ENCODE results near the gene YIPF4. TPM values are rescaled to one million over a fixed set of nuclear protein-coding genes. Genes with fewer than 3 reads are reported as not detected.

The YIPF4 gene
- total RNA-seq, result 34.0 and 36.3 TPM in 2 replicates

DNA sequence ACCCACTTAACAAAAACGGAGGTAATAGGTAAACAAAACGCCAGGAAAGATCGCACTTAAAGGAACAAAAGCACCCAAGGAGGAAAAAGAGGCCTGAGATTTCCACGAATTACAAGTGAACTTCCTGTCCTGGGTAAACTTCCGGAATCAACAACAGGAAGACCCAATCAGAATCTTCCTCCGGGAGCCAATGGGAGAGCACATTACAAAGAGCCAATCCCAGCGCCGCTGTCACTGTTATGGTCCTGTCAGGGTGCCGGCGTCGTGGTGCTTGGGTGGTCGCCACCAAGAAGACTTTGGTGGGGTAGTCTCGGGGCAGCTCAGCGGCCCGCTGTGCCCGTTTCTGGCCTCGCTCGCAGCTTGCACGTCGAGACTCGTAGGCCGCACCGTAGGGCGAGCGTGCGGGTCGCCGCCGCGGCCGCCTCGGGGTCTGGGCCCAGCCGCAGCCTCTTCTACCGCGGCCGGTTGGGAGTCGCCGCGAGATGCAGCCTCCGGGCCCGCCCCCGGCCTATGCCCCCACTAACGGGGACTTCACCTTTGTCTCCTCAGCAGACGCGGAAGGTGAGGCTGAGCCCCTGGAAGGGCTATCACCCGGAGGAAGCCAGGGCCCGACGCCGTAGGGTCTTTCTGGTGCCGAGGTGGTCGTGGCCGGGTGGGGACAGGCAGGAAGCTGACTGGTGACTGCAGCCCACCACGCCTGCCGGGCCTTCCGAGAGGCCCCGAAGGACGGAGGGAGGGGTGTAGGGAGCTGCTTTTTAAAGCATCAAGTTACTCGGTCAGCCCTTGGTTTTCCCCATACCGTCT lies at the start of gene YIPF4:
YIPF4 (plus strand) TSS at position 231 of the 804 bp plus-strand sequence; CDS start at position 483, 252 bp downstream.

GRCh38 chr2:32264422-32265105 lies 13.1 kb upstream of the YIPF4 start, which contains the start of gene NLRC4:
Gene NLRC4, minus strand, starts transcription at chr2:32264886. Its CDS starts 8,111 bp downstream, at chr2:32256775.

GRCh38 chr2:32356681-32357317 lies 79.1 kb downstream of the YIPF4 start, which contains the start of gene BIRC6:
Gene BIRC6, plus strand, starts transcription at chr2:32357023. Its CDS starts 139 bp downstream, at chr2:32357162.

Other genes with a start within 250 kb of the YIPF4 start
- gene DPY30, start 238.1 kb upstream of the YIPF4 start, total RNA-seq, result 81.2 and 93.0 TPM in 2 replicates
- gene SPAST, start 214.3 kb upstream of the YIPF4 start, total RNA-seq, result 48.7 and 50.8 TPM in 2 replicates
- 34.2 and 35.3 TPM in 2 replicates for gene SLC30A6, start 112.0 kb upstream of the YIPF4 start, total RNA-seq
- not detected in 2 replicates for gene NLRC4, start 13.0 kb upstream of the YIPF4 start, total RNA-seq
- 205 and 229 TPM in 2 replicates for gene BIRC6, start 79.1 kb downstream of the YIPF4 start, total RNA-seq